H1 (cell line): ENCODE measurements around the gene MAPK8IP3. TPM values are rescaled to one million over a fixed set of nuclear protein-coding genes. Genes with fewer than 3 reads are reported as not detected.

Source experiments
- CTCF ChIA-PET: fragments of 300-600 bp; sonication (Branson Sonifier 250); formaldehyde crosslinking; loops from one replicate; lab custom pipeline; 2021; ENCODE audit not compliant: partially characterized antibody; lab: Charles Lee
- POLR2A ChIA-PET: fragments of 300-600 bp; sonication (Branson Sonifier 250); formaldehyde crosslinking; loops from one replicate; lab custom pipeline; 2021; ENCODE audit warnings: inconsistent platforms; ENCODE audit not compliant: partially characterized antibody; lab: Charles Lee
- DNase-seq, 2 experiments: peaks; one replicate each; pipeline versions ENCODE4 v3.0.0 to v3.0.0-alpha.2; 2010 to 2022; ENCODE audit warnings: low spot score in 2 of 2, low read depth in 1 of 2, mixed read lengths in 1 of 2
- FAIRE-seq: peaks from 2 replicates; lab custom pipeline; 2011; peaks lifted over from hg19 to GRCh38; lab: Jason Lieb, UNC
- H2AFZ ChIP-seq: 2 replicates; pipeline ENCODE4 v1.8.1; 2012; ENCODE audit warnings: low read length, inconsistent platforms
- H2AK5ac ChIP-seq: 2 replicates; pipeline ENCODE4 v1.6.1; 2013; ENCODE audit warnings: low read depth, low read length
- H2BK120ac ChIP-seq: replicated peaks from 2 replicates; pipeline ENCODE3; 2013; ENCODE audit warnings: low read depth, low read length, inconsistent platforms
- H2BK12ac ChIP-seq: 2 replicates; pipeline ENCODE4 v1.6.1; 2013; ENCODE audit warnings: low read depth, low read length
- H2BK15ac ChIP-seq: 2 replicates; pipeline ENCODE4 v1.6.1; 2013; ENCODE audit warnings: low read length
- H2BK20ac ChIP-seq: 2 replicates; pipeline ENCODE4 v1.6.1; 2013; ENCODE audit warnings: low read length
- H2BK5ac ChIP-seq: 2 replicates; pipeline ENCODE4 v1.6.1; 2013; ENCODE audit warnings: low read depth, low read length
- H3K14ac ChIP-seq: 2 replicates; pipeline ENCODE4 v1.6.1; 2013; ENCODE audit warnings: inconsistent platforms; ENCODE audit not compliant: insufficient read length
- H3K18ac ChIP-seq: 2 replicates; pipeline ENCODE4 v1.6.1; 2013; ENCODE audit warnings: low read length; ENCODE audit errors: extremely low read depth
- H3K23ac ChIP-seq: 2 replicates; pipeline ENCODE4 v1.6.1; 2013; ENCODE audit warnings: inconsistent platforms; ENCODE audit not compliant: insufficient read length
- H3K23me2 ChIP-seq: 2 replicates; pipeline ENCODE4 v1.6.1; 2013; ENCODE audit warnings: low read depth, low read length
- H3K27ac ChIP-seq: 2 replicates; pipeline ENCODE4 v1.6.1; 2011; ENCODE audit warnings: low read depth, low read length, inconsistent platforms
- H3K27me3 ChIP-seq, 4 experiments: replicated peaks in 1 of 4; 1 replicate in 1 of 4; 2 replicates in 3 of 4; pipeline versions ENCODE4 v1.6.1 to v1.8.1; 2011 to 2013; ENCODE audit warnings: low read length in 3 of 4, mild to moderate bottlenecking in 3 of 4, inconsistent platforms in 2 of 4, mixed read lengths in 2 of 4, moderate library complexity in 1 of 4; ENCODE audit not compliant: control insufficient read depth in 3 of 4, insufficient read depth in 3 of 4; ENCODE audit errors: extremely low read depth in 1 of 4
- H3K36me3 ChIP-seq, 4 experiments: 2 replicates each; pipeline versions ENCODE4 v1.6.1 to v1.8.1; 2011 to 2013; ENCODE audit warnings: mild to moderate bottlenecking in 4 of 4, low read length in 3 of 4, moderate library complexity in 2 of 4, control low read depth in 1 of 4, inconsistent platforms in 1 of 4; ENCODE audit not compliant: insufficient read depth in 4 of 4, control insufficient read depth in 2 of 4
- H3K4ac ChIP-seq: replicated peaks from 2 replicates; pipeline ENCODE3; 2013; ENCODE audit warnings: low read length, low read depth, mixed read lengths, inconsistent platforms; ENCODE audit not compliant: insufficient read length
- H3K4me1 ChIP-seq, 4 experiments: replicated peaks in 1 of 4; 1 replicate in 1 of 4; 2 replicates in 3 of 4; pipeline versions ENCODE4 v1.6.1 to v1.8.1; 2011 to 2013; ENCODE audit warnings: low read length in 3 of 4, inconsistent platforms in 2 of 4, mixed read lengths in 1 of 4; ENCODE audit not compliant: insufficient read depth in 4 of 4, control insufficient read depth in 3 of 4
- H3K4me2 ChIP-seq, 2 experiments: 2 replicates each; pipeline versions ENCODE4 v1.6.1 to v1.8.1; 2011 to 2013; ENCODE audit warnings: low read depth in 2 of 2, low read length in 2 of 2, control low read depth in 1 of 2, inconsistent platforms in 1 of 2, mild to moderate bottlenecking in 1 of 2; ENCODE audit not compliant: insufficient read depth in 1 of 2
- H3K4me3 ChIP-seq, 4 experiments: fragments of 200-600, 300-600 bp in 1 of 4; sonication (generic), shearing (Covaris generic), sonication (Bioruptor Twin) in 1 of 4; 2 replicates each; pipeline versions ENCODE4 v1.5.1 to v1.8.1; 2011 to 2016; ENCODE audit warnings: low read length in 4 of 4, low read depth in 3 of 4, control low read depth in 2 of 4, inconsistent platforms in 2 of 4, mild to moderate bottlenecking in 2 of 4, mixed read lengths in 1 of 4, moderate library complexity in 1 of 4; ENCODE audit not compliant: insufficient read depth in 2 of 4; ENCODE audit errors: extremely low read depth in 1 of 4
- H3K56ac ChIP-seq: replicated peaks from 2 replicates; pipeline ENCODE3; 2013; ENCODE audit warnings: low read depth, mild to moderate bottlenecking, mixed read lengths, low read length, inconsistent platforms; ENCODE audit not compliant: insufficient read length
- H3K79me1 ChIP-seq: 2 replicates; pipeline ENCODE4 v1.6.1; 2013; ENCODE audit warnings: low read depth, low read length, control low read depth
- H3K79me2 ChIP-seq, 2 experiments: 2 replicates each; pipeline versions ENCODE4 v1.6.1 to v1.8.1; 2012 to 2013; ENCODE audit warnings: low read length in 2 of 2, mild to moderate bottlenecking in 2 of 2, inconsistent platforms in 1 of 2; ENCODE audit not compliant: insufficient read depth in 2 of 2, control insufficient read depth in 1 of 2
- H3K9ac ChIP-seq, 4 experiments: replicated peaks in 1 of 4; 1 replicate in 1 of 4; 2 replicates in 3 of 4; pipeline versions ENCODE4 v1.6.1 to v1.8.1; 2011 to 2013; ENCODE audit warnings: low read depth in 3 of 4, low read length in 3 of 4, control low read depth in 2 of 4, mild to moderate bottlenecking in 2 of 4, moderate library complexity in 2 of 4, inconsistent platforms in 1 of 4; ENCODE audit errors: extremely low read depth in 1 of 4
- H3K9me3 ChIP-seq, 2 experiments: 2 replicates each; pipeline versions ENCODE4 v1.6.1 to v1.8.1; 2012 to 2013; ENCODE audit warnings: mild to moderate bottlenecking in 2 of 2, moderate library complexity in 2 of 2, control low read depth in 1 of 2, inconsistent platforms in 1 of 2, low read depth in 1 of 2, low read length in 1 of 2, mixed read lengths in 1 of 2; ENCODE audit not compliant: insufficient read depth in 2 of 2
- H4K20me1 ChIP-seq, 2 experiments: replicated peaks in 1 of 2; 2 replicates each; pipeline versions ENCODE3 to v1.8.1; 2011 to 2013; ENCODE audit warnings: inconsistent platforms in 2 of 2, low read length in 2 of 2, mild to moderate bottlenecking in 1 of 2; ENCODE audit not compliant: insufficient read depth in 2 of 2, control insufficient read depth in 1 of 2
- H4K5ac ChIP-seq: 2 replicates; pipeline ENCODE4 v1.6.1; 2013; ENCODE audit warnings: low read length, low read depth, mixed read lengths, inconsistent platforms; ENCODE audit not compliant: insufficient read length
- H4K8ac ChIP-seq: 2 replicates; pipeline ENCODE4 v1.8.0; 2013; ENCODE audit warnings: mild to moderate bottlenecking, moderate library complexity, low read length, inconsistent platforms; ENCODE audit not compliant: insufficient read depth; ENCODE audit errors: extremely low read depth
- H4K91ac ChIP-seq: replicated peaks from 2 replicates; pipeline ENCODE3; 2013; ENCODE audit warnings: low read length, mixed read lengths, inconsistent platforms; ENCODE audit not compliant: insufficient read length
- ASH2L ChIP-seq: fragments of 200-600, 300-600 bp; sonication (generic); IDR thresholded peaks from one replicate; pipeline ENCODE4 v1.7.1; 2017; ENCODE audit warnings: low read length
- BRCA1 ChIP-seq: IDR thresholded peaks from 2 replicates; pipeline ENCODE4 v1.6.1; 2012; ENCODE audit warnings: low read depth, low read length, improper control_type of control experiment
- CHD1 ChIP-seq: IDR thresholded peaks from 2 replicates; pipeline ENCODE4 v1.6.1; 2012; ENCODE audit warnings: low read depth, low read length, improper control_type of control experiment
- CREB1 ChIP-seq: IDR thresholded peaks from 2 replicates; pipeline ENCODE4 v1.6.1; 2012; ENCODE audit warnings: inconsistent platforms
- EGR1 ChIP-seq: IDR thresholded peaks from 2 replicates; pipeline ENCODE4 v1.6.1; 2011; ENCODE audit warnings: low read depth, low read length, borderline replicate concordance
- GABPA ChIP-seq: IDR thresholded peaks from 2 replicates; pipeline ENCODE4 v1.6.1; 2011; ENCODE audit warnings: mild to moderate bottlenecking, low read length, moderate library complexity, borderline replicate concordance; ENCODE audit not compliant: insufficient read depth
- HDAC6 ChIP-seq: IDR thresholded peaks from one replicate; pipeline ENCODE4 v1.7.1; 2012; ENCODE audit warnings: low read depth, mild to moderate bottlenecking, inconsistent platforms, low read length, moderate library complexity
- KDM5A ChIP-seq: fragments of 200-600 bp; IDR thresholded peaks from 2 replicates; pipeline ENCODE4 v1.7.1; 2012; ENCODE audit warnings: mild to moderate bottlenecking, low read length, inconsistent platforms, mixed read lengths
- SIN3A ChIP-seq, 2 experiments: IDR thresholded peaks in 1 of 2; conservative IDR thresholded peaks in 1 of 2; 2 replicates each; pipeline ENCODE4 v1.6.1; 2011 to 2012; ENCODE audit warnings: low read length in 2 of 2, improper control_type of control experiment in 1 of 2, low read depth in 1 of 2, mild to moderate bottlenecking in 1 of 2
- SIRT6 ChIP-seq: IDR thresholded peaks from one replicate; pipeline ENCODE4 v1.7.1; 2012; ENCODE audit warnings: low read length, inconsistent platforms
- SIX5 ChIP-seq: IDR thresholded peaks from 2 replicates; pipeline ENCODE4 v1.6.1; 2011; ENCODE audit warnings: mild to moderate bottlenecking, low read depth, low read length
- SUZ12 ChIP-seq: fragments of 200-600 bp; sonication (generic); IDR thresholded peaks from 2 replicates; pipeline ENCODE4 v1.6.1; 2012; ENCODE audit warnings: mild to moderate bottlenecking, inconsistent platforms, low read length, moderate library complexity, mixed read lengths
- TBP ChIP-seq: IDR thresholded peaks from 2 replicates; pipeline ENCODE4 v1.6.1; 2011; ENCODE audit warnings: low read depth, low read length, improper control_type of control experiment
- USF2 ChIP-seq: IDR thresholded peaks from 2 replicates; pipeline ENCODE4 v1.6.1; 2011; ENCODE audit warnings: low read length, improper control_type of control experiment
- WGBS, 2 experiments: shearing (Covaris generic) in 1 of 2; methylation state at CpG; one replicate each; pipeline versions ENCODE4 v1.1.6 to v1.1.7; 2013 to 2015; ENCODE audit warnings: low lambda C conversion rate in 2 of 2, mixed read lengths in 2 of 2, inconsistent platforms in 1 of 2, low coverage in 1 of 2, missing lambda C conversion rate in 1 of 2; ENCODE audit not compliant: insufficient replicate concordance in 2 of 2, insufficient coverage in 1 of 2, insufficient read length in 1 of 2; ENCODE audit errors: extremely low coverage in 1 of 2, missing lambda C conversion rate in 1 of 2; 5-methylcytosine and 5-hydroxymethylcytosine counted together
- polyA plus RNA-seq, 7 experiments: library from polyadenylated mRNA; depleted of rRNA in 3 of 7; stranded (reverse) in 5 of 7; unstranded in 2 of 7; fragments of >200 nt in 5 of 7; fragments of 200-250 nt in 2 of 7; gene quantifications; 1 replicate in 5 of 7; 2 replicates in 1 of 7; 4 replicates in 1 of 7; pipeline versions ENCODE4 v1.2.1 to v1.2.3, GENCODE V29; 2011 to 2013; ENCODE audit warnings: missing spikeins in 2 of 7, mixed read lengths in 2 of 7
- total RNA-seq: library from RNA; stranded (reverse); fragmentation: NEBNext Ultra II Directional; extraction: Animal tissue kit (Norgen Biotek cat#: 25700); gene quantifications from 2 replicates; pipeline ENCODE4 v1.2.1, GENCODE V29; 2021

Gene MAPK8IP3
- total and polyA plus RNA-seq, 2 of the 8 experiments (the other 6 are each of a cell fraction or from before 2014, with no cell fraction given): 16.9 to 43.4 TPM

- Histone ChIP-seq H3K18ac (no peak overlapping the region), H3K4me3 (no peak overlapping the region), H3K14ac (no peak overlapping the region), H3K4ac (no peak overlapping the region), H3K9ac (no peak overlapping the region), H3K79me2 (no peaks in the 10 kb centered on the region), H4K91ac (no peak overlapping the region), H4K20me1 (peaks cover 5 to 9% of the 10 kb centered on the region in 2 experiments), H2AFZ (no peak overlapping the region), H3K36me3 (peaks cover 25 to 83% (median 56%) of the 10 kb centered on the region in 4 experiments; a peak in 7 of 8 replicates), H3K9me3 (no peaks in the 10 kb centered on the region), H2BK5ac (no peak overlapping the region), H2BK12ac (no peak overlapping the region), H3K23ac (no peak overlapping the region), H3K4me2 (no peak overlapping the region), H3K79me1 (peaks cover 3% of the 10 kb centered on the region), H2BK20ac (no peak overlapping the region), H4K5ac (no peak overlapping the region), H4K8ac (no peak overlapping the region), H2BK120ac (no peak overlapping the region), H3K56ac (no peak overlapping the region), H3K4me1 (no peaks in the 10 kb centered on the region), H2BK15ac (no peak overlapping the region), H2AK5ac (no peak overlapping the region), H3K27ac (no peak overlapping the region), H3K27me3 (no peaks in the 10 kb centered on the region; a peak in 1 of 7 replicates), H3K23me2 (no peaks in the 10 kb centered on the region)
- CTCF ChIA-PET: interaction anchor here (1.9 kb wide), 1 partner anchor 53 kb away, joined by 7 read pairs; no protein-coding TSS in a partner anchor
- FAIRE-seq (no peak), DNase-seq (no peak)
- POLR2A ChIA-PET: interaction anchor here (1.0 to 1.3 kb wide), 2 partner anchors 9 to 32 kb away, joined by 3 to 5 read pairs; no protein-coding TSS in a partner anchor
- 95% methylated on average over 7 of the region's 7 CpGs; no CpG with 5 or more reads in 1 of the 2 experiments for WGBS, 2 experiments
- TF ChIP-seq CREB1: no peak
- TF ChIP-seq HDAC6: no peak
- no peak for TF ChIP-seq GABPA
- TF ChIP-seq SIX5: no peak
- no peak for TF ChIP-seq USF2
- TF ChIP-seq EGR1: no peak
- TF ChIP-seq CHD1: no peak
- TF ChIP-seq ASH2L: no peak
- TF ChIP-seq TBP: no peak
- no peak for TF ChIP-seq SUZ12
- no peak for TF ChIP-seq SIRT6
- TF ChIP-seq KDM5A: no peak
- no peak for TF ChIP-seq BRCA1
- TF ChIP-seq SIN3A (conservative IDR thresholded peaks at IDR 0.05 in 1 of 2, IDR thresholded peaks at IDR 0.05 in 1 of 2; ENCODE audit: low read depth in 1 of 2, low read length in 2 of 2): no peak
Measured at GRCh38 chr16:1670866-1671265, 35.1 kb upstream of the MAPK8IP3 start.
